ENCODE data around the gene MMS22L. TPM values are rescaled to one million over a fixed set of nuclear protein-coding genes. Genes with fewer than 3 reads are reported as not detected.
A peak's percentile ranks its signal among the peaks of the same experiment; 100 is the strongest.

Gene MMS22L
- total and polyA plus RNA-seq, 4 donors = 1.5 to 27.0 (median 5.8) TPM

- Histone ChIP-seq H3K36me3 (ENCODE audit: control insufficient read depth in 4 of 4, insufficient read depth in 4 of 4, low read length in 4 of 4) (no peaks in the 10 kb centered on the region), H3K9ac (ENCODE audit: insufficient read depth in 1 of 2, low read length in 2 of 2) (no peak overlapping the region), H3K4me1 (ENCODE audit: control insufficient read depth in 5 of 5, insufficient read depth in 5 of 5, low read length in 5 of 5) (no peaks in the 10 kb centered on the region), H3K9me3 (ENCODE audit: control insufficient read depth in 4 of 4, insufficient read depth in 3 of 4, low read length in 3 of 4) (no peaks in the 10 kb centered on the region), H3K27me3 (ENCODE audit: control insufficient read depth in 3 of 3, insufficient read depth in 3 of 3, low read length in 2 of 3) (no peaks in the 10 kb centered on the region), H3K27ac (ENCODE audit: low read depth in 1 of 2, low read length in 1 of 2) (no peak overlapping the region), H3K4me3 (no peak overlapping the region)
- DNase-seq (no peak), ATAC-seq (ENCODE audit: insufficient read depth, low FRiP score) (no peak)
- no peak for TF ChIP-seq CTCF (IDR thresholded peaks at IDR 0.05; ENCODE audit: control extremely low read depth, extremely low read depth)
- WGBS, 2 donors = 64 to 68% methylated on average over 2 of the region's 2 CpGs
These were observed 68.3 kb downstream of the MMS22L start for GRCh38 chr6:97214671-97215070.

GRCh38 chr6:97207383-97207782 lies 75.6 kb downstream of the MMS22L start:
- DNase-seq (no peak), ATAC-seq (ENCODE audit: insufficient read depth, low FRiP score) (no peak)
- Histone ChIP-seq H3K4me3 (no peak overlapping the region), H3K27ac (ENCODE audit: low read depth in 1 of 2, low read length in 1 of 2) (no peak overlapping the region), H3K27me3 (ENCODE audit: control insufficient read depth in 3 of 3, insufficient read depth in 3 of 3, low read length in 2 of 3) (no peaks in the 10 kb centered on the region), H3K9me3 (ENCODE audit: control insufficient read depth in 4 of 4, insufficient read depth in 3 of 4, low read length in 3 of 4) (no peaks in the 10 kb centered on the region), H3K4me1 (ENCODE audit: control insufficient read depth in 5 of 5, insufficient read depth in 5 of 5, low read length in 5 of 5) (peaks cover 0 to 5% (median 0%) of the 10 kb centered on the region in 5 donors), H3K9ac (ENCODE audit: insufficient read depth in 1 of 2, low read length in 2 of 2) (no peak overlapping the region), H3K36me3 (ENCODE audit: control insufficient read depth in 4 of 4, insufficient read depth in 4 of 4, low read length in 4 of 4) (no peaks in the 10 kb centered on the region)
- no peak for TF ChIP-seq CTCF (IDR thresholded peaks at IDR 0.05; ENCODE audit: control extremely low read depth, extremely low read depth)

GRCh38 chr6:97205966-97206365 lies 77.0 kb downstream of the MMS22L start:
- DNase-seq (no peak), ATAC-seq (ENCODE audit: insufficient read depth, low FRiP score) (no peak)
- TF ChIP-seq CTCF (IDR thresholded peaks at IDR 0.05; ENCODE audit: control extremely low read depth, extremely low read depth) = no peak
- H3K4me1 ChIP-seq (ENCODE audit: control insufficient read depth in 5 of 5, insufficient read depth in 5 of 5, low read length in 5 of 5) = peaks cover 0 to 5% (median 0%) of the 10 kb centered on the region in 5 donors
- H3K27me3 ChIP-seq (ENCODE audit: control insufficient read depth in 3 of 3, insufficient read depth in 3 of 3, low read length in 2 of 3) = no peaks in the 10 kb centered on the region
- H3K9ac ChIP-seq (ENCODE audit: insufficient read depth in 1 of 2, low read length in 2 of 2) = no peak overlapping the region
- no peaks in the 10 kb centered on the region for H3K9me3 ChIP-seq (ENCODE audit: control insufficient read depth in 4 of 4, insufficient read depth in 3 of 4, low read length in 3 of 4)
- H3K36me3 ChIP-seq (ENCODE audit: control insufficient read depth in 4 of 4, insufficient read depth in 4 of 4, low read length in 4 of 4) = no peaks in the 10 kb centered on the region
- no peak overlapping the region for H3K4me3 ChIP-seq
- no peak overlapping the region for H3K27ac ChIP-seq (ENCODE audit: low read depth in 1 of 2, low read length in 1 of 2)

- no peaks in the 10 kb centered on the region for H3K27me3 ChIP-seq (ENCODE audit: control insufficient read depth in 3 of 3, insufficient read depth in 3 of 3, low read length in 2 of 3)
- H3K27ac ChIP-seq (ENCODE audit: low read depth in 1 of 2, low read length in 1 of 2) = no peak overlapping the region
- H3K4me3 ChIP-seq = no peak overlapping the region
- H3K9me3 ChIP-seq (ENCODE audit: control insufficient read depth in 4 of 4, insufficient read depth in 3 of 4, low read length in 3 of 4) = no peaks in the 10 kb centered on the region
- H3K4me1 ChIP-seq (ENCODE audit: control insufficient read depth in 5 of 5, insufficient read depth in 5 of 5, low read length in 5 of 5) = peaks cover 0 to 5% (median 0%) of the 10 kb centered on the region in 5 donors
- no peak overlapping the region for H3K9ac ChIP-seq (ENCODE audit: insufficient read depth in 1 of 2, low read length in 2 of 2)
- 74 to 86% methylated on average over 3 of the region's 3 CpGs for WGBS, 2 donors
- DNase-seq = peak in 2 of 3 donors; percentile 39 to 44
- ATAC-seq (ENCODE audit: insufficient read depth, low FRiP score) = no peak
- no peak for TF ChIP-seq CTCF (IDR thresholded peaks at IDR 0.05; ENCODE audit: control extremely low read depth, extremely low read depth)
- H3K36me3 ChIP-seq (ENCODE audit: control insufficient read depth in 4 of 4, insufficient read depth in 4 of 4, low read length in 4 of 4) = no peaks in the 10 kb centered on the region
These were observed 79.7 kb downstream of the MMS22L start for GRCh38 chr6:97203343-97203742.
